Neural cell (in vitro differentiated cells): Measurements from ENCODE around the gene PREX1.

Source experiments
- EP300 ChIP-seq: fragments of 450-650 bp; conservative IDR thresholded peaks from 2 replicates; pipeline ENCODE4 v1.6.1; 2014; ENCODE audit warnings: antibody characterized with exemption, mild to moderate bottlenecking, moderate library complexity; ENCODE audit not compliant: poor library complexity, severe bottlenecking
- TF ChIP-seq, protein P1 (sequence below): IDR thresholded peaks from 2 replicates; pipeline ENCODE4 v1.6.1; 2012; ENCODE audit warnings: borderline replicate concordance

DNA sequence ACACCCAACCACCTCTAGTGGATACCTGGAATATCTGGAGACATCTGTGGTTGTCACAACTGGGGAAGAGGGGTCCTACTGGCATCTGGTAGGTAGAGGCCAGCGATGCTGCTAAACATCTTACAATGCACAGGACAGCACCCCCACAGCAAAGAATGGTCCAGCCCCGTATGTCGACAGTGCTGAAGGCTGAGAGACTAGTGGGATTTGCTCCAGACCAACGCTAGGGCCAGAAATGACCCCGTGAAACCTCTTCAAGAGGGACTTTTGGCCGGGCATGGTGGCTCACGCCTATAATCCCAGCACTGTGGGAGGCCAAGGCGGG is 7.2 kb downstream of the PREX1 start:
- TF ChIP-seq EP300 = no peak
- TF ChIP-seq, protein P1, sequence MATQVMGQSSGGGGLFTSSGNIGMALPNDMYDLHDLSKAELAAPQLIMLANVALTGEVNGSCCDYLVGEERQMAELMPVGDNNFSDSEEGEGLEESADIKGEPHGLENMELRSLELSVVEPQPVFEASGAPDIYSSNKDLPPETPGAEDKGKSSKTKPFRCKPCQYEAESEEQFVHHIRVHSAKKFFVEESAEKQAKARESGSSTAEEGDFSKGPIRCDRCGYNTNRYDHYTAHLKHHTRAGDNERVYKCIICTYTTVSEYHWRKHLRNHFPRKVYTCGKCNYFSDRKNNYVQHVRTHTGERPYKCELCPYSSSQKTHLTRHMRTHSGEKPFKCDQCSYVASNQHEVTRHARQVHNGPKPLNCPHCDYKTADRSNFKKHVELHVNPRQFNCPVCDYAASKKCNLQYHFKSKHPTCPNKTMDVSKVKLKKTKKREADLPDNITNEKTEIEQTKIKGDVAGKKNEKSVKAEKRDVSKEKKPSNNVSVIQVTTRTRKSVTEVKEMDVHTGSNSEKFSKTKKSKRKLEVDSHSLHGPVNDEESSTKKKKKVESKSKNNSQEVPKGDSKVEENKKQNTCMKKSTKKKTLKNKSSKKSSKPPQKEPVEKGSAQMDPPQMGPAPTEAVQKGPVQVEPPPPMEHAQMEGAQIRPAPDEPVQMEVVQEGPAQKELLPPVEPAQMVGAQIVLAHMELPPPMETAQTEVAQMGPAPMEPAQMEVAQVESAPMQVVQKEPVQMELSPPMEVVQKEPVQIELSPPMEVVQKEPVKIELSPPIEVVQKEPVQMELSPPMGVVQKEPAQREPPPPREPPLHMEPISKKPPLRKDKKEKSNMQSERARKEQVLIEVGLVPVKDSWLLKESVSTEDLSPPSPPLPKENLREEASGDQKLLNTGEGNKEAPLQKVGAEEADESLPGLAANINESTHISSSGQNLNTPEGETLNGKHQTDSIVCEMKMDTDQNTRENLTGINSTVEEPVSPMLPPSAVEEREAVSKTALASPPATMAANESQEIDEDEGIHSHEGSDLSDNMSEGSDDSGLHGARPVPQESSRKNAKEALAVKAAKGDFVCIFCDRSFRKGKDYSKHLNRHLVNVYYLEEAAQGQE = no peak
